HG03520 (cell line): ENCODE data around the gene HIC1.
A peak's percentile ranks its signal among the peaks of the same experiment; 100 is the strongest.

ENCODE experiments used
- ATAC-seq: cut with Tn5 transposase; IDR thresholded peaks from one replicate; pipeline ENCODE4 v1.9.1; 2021; ENCODE audit warnings: mild to moderate bottlenecking, moderate library complexity; ENCODE audit not compliant: unreplicated experiment

Gene HIC1

GRCh38 chr17:2075336-2076086 is 20.6 kb downstream of the HIC1 start:
- no peak for ATAC-seq

- no peak for ATAC-seq
Measured at GRCh38 chr17:2076087-2076984, 21.4 kb downstream of the HIC1 start.

- no peak for ATAC-seq
Measured at GRCh38 chr17:2077040-2077439, 22.1 kb downstream of the HIC1 start.

GRCh38 chr17:2081564-2081963 is 26.7 kb downstream of the HIC1 start:
- ATAC-seq: no peak

GRCh38 chr17:2082003-2082781 is 27.3 kb downstream of the HIC1 start:
- ATAC-seq: no peak

GRCh38 chr17:2083613-2084035 is 28.7 kb downstream of the HIC1 start:
- ATAC-seq: no peak

- ATAC-seq: no peak
Measured at GRCh38 chr17:2084036-2084765, 29.3 kb downstream of the HIC1 start.

GRCh38 chr17:2084766-2085647 is 30.1 kb downstream of the HIC1 start:
- ATAC-seq: no peak

- ATAC-seq: no peak
Measured at GRCh38 chr17:2085648-2085949, 30.7 kb downstream of the HIC1 start.

GRCh38 chr17:2086306-2086705 is 31.4 kb downstream of the HIC1 start:
- no peak for ATAC-seq

- ATAC-seq: no peak
Measured at GRCh38 chr17:2087597-2088211, 32.8 kb downstream of the HIC1 start.

- ATAC-seq: peak; percentile 24
Measured at GRCh38 chr17:2089021-2089422, 34.1 kb downstream of the HIC1 start.

- ATAC-seq: no peak
Measured at GRCh38 chr17:2090210-2090641, 35.3 kb downstream of the HIC1 start.

- no peak for ATAC-seq
Measured at GRCh38 chr17:2090804-2091534, 36.1 kb downstream of the HIC1 start.

GRCh38 chr17:2092253-2092652 is 37.4 kb downstream of the HIC1 start:
- no peak for ATAC-seq

- ATAC-seq: no peak
Measured at GRCh38 chr17:2093349-2093748, 38.4 kb downstream of the HIC1 start.

- ATAC-seq: no peak
Measured at GRCh38 chr17:2094891-2095535, 40.1 kb downstream of the HIC1 start.

- no peak for ATAC-seq
Measured at GRCh38 chr17:2095536-2095910, 40.6 kb downstream of the HIC1 start.
